T-helper 1 cell treated with Interleukin-12 subunit alpha and Interleukin-12 subunit beta and Interleukin-4 antibody, amounts not matched to agents 30 ng/mL and 1 ng/mL, for 36 hours (primary cell): ENCODE results near the gene PVALEF. TPM values are rescaled to one million over a fixed set of nuclear protein-coding genes. Genes with fewer than 3 reads are reported as not detected.

Source experiments
- total RNA-seq: library from RNA; stranded (reverse); gene quantifications from 2 replicates; pipeline ENCODE4 v1.2.3, GENCODE V29; 2022

Gene PVALEF
- total RNA-seq, 1 donor from 2014 or later = not detected

Other genes starting within 250 kb of the PVALEF start
- gene CHMP6, start 173.7 kb upstream of the PVALEF start, total RNA-seq = 42.8 and 43.0 TPM in 2 replicates
- 6.7 and 7.2 TPM in 2 replicates for gene BAIAP2, start 130.4 kb upstream of the PVALEF start, total RNA-seq
- gene AATK, start 714 bp downstream of the PVALEF start, total RNA-seq = 0.39 and 0.54 TPM in 2 replicates
- gene CEP131, start 57.5 kb downstream of the PVALEF start, total RNA-seq = 10.6 and 13.3 TPM in 2 replicates
- 55.5 and 60.0 TPM in 2 replicates for gene TEPSIN, start 73.5 kb downstream of the PVALEF start, total RNA-seq
- gene NDUFAF8, start 73.8 kb downstream of the PVALEF start, total RNA-seq = 47.3 and 49.0 TPM in 2 replicates
- gene SLC38A10, start 129.8 kb downstream of the PVALEF start, total RNA-seq = 126 and 133 TPM in 2 replicates
- gene BAHCC1, start 229.9 kb downstream of the PVALEF start, total RNA-seq = 0.05 TPM in 1 of 2 replicates, not detected in the other